ENCODE data around the gene SPOCK1.

Gene SPOCK1

GRCh38 chr5:136998854-136999357 lies 500.2 kb downstream of the SPOCK1 start:
- in situ Hi-C loops (cut with HindIII; ENCODE audit: low pct_ligation_motif_present, low sequenced_read_pairs) = no loop called here
- TF ChIP-seq CTCF (IDR thresholded peaks at IDR 0.05; ENCODE audit: low read depth, low read length, missing control alignments) = no peak
- Histone ChIP-seq H3K4me3 (ENCODE audit: low read depth, low read length) (no peak overlapping the region), H3K27me3 (replicated peaks) (no peaks in the 10 kb centered on the region), H3K27ac (no peak overlapping the region), H3K36me3 (replicated peaks) (no peaks in the 10 kb centered on the region)
- no peak for DNase-seq

- Histone ChIP-seq H3K36me3 (replicated peaks) (no peaks in the 10 kb centered on the region), H3K27ac (no peak overlapping the region), H3K4me3 (ENCODE audit: low read depth, low read length) (no peak overlapping the region), H3K27me3 (replicated peaks) (no peaks in the 10 kb centered on the region)
- no peak for TF ChIP-seq CTCF (IDR thresholded peaks at IDR 0.05; ENCODE audit: low read depth, low read length, missing control alignments)
- no peak for DNase-seq
- in situ Hi-C loops (cut with HindIII; ENCODE audit: low pct_ligation_motif_present, low sequenced_read_pairs) = no loop called here
These were observed 505.0 kb downstream of the SPOCK1 start for GRCh38 chr5:136994154-136994553.

GRCh38 chr5:136992796-136993489 lies 506.2 kb downstream of the SPOCK1 start:
- in situ Hi-C loops (cut with HindIII; ENCODE audit: low pct_ligation_motif_present, low sequenced_read_pairs) = no loop called here
- no peak overlapping the region for H3K27ac ChIP-seq
- no peak overlapping the region for H3K4me3 ChIP-seq (ENCODE audit: low read depth, low read length)
- no peaks in the 10 kb centered on the region for H3K27me3 ChIP-seq (replicated peaks)
- TF ChIP-seq CTCF (IDR thresholded peaks at IDR 0.05; ENCODE audit: low read depth, low read length, missing control alignments) = no peak
- H3K36me3 ChIP-seq (replicated peaks) = no peaks in the 10 kb centered on the region
- no peak for DNase-seq

GRCh38 chr5:136985785-136986475 lies 513.2 kb downstream of the SPOCK1 start:
- no peak for TF ChIP-seq CTCF (IDR thresholded peaks at IDR 0.05; ENCODE audit: low read depth, low read length, missing control alignments)
- H3K27me3 ChIP-seq (replicated peaks) = no peaks in the 10 kb centered on the region
- no peak for DNase-seq
- in situ Hi-C loops (cut with HindIII; ENCODE audit: low pct_ligation_motif_present, low sequenced_read_pairs) = no loop called here
- H3K4me3 ChIP-seq (ENCODE audit: low read depth, low read length) = no peak overlapping the region
- no peak overlapping the region for H3K27ac ChIP-seq
- no peaks in the 10 kb centered on the region for H3K36me3 ChIP-seq (replicated peaks)

GRCh38 chr5:136984772-136985446 lies 514.2 kb downstream of the SPOCK1 start:
- in situ Hi-C loops (cut with HindIII; ENCODE audit: low pct_ligation_motif_present, low sequenced_read_pairs) = no loop called here
- DNase-seq = no peak
- Histone ChIP-seq H3K27me3 (replicated peaks) (no peaks in the 10 kb centered on the region), H3K27ac (no peak overlapping the region), H3K36me3 (replicated peaks) (no peaks in the 10 kb centered on the region), H3K4me3 (ENCODE audit: low read depth, low read length) (no peak overlapping the region)
- TF ChIP-seq CTCF (IDR thresholded peaks at IDR 0.05; ENCODE audit: low read depth, low read length, missing control alignments) = no peak
